Thyroid gland (tissue), 4 donors: ENCODE results near the gene RYR3.

Experiments used
- POLR2A ChIP-seq, 2 donors: fragments of 450-650 bp; IDR thresholded peaks; one replicate each; pipeline ENCODE4 v1.6.1; 2017; ENCODE audit warnings: antibody characterized with exemption in 2 of 2, mild to moderate bottlenecking in 2 of 2, moderate library complexity in 1 of 2
- TF ChIP-seq, protein P1 (sequence below), 6 experiments: fragments of 200-600 bp in 3 of 6; fragments of 450-650 bp in 3 of 6; sonication (generic) in 3 of 6; IDR thresholded peaks; one replicate each; pipeline ENCODE4 v1.5.1; 2016 to 2019; ENCODE audit warnings: antibody characterized with exemption in 6 of 6, mild to moderate bottlenecking in 2 of 6, inconsistent platforms in 1 of 6, moderate library complexity in 1 of 6

DNA sequence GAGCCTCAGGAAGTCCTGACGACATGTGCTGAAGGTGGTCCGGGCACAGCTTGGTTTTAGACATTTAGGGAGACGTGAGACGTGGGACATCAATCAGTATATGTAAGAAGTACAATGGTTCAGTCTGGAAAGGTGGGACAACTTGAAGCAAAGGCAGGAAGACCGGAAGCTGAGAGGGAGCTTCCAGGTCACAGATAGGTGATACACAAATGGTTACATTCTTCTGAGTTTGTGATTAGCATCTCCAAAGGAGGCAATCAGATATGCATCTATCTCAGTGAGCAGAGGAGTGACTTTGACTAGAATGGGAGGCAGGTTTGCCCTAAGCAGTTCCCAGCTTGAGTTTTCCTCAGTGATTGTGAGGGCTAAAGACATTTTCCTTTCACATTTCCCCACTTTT lies 282.1 kb downstream of the RYR3 start:
- TF ChIP-seq, protein P1, sequence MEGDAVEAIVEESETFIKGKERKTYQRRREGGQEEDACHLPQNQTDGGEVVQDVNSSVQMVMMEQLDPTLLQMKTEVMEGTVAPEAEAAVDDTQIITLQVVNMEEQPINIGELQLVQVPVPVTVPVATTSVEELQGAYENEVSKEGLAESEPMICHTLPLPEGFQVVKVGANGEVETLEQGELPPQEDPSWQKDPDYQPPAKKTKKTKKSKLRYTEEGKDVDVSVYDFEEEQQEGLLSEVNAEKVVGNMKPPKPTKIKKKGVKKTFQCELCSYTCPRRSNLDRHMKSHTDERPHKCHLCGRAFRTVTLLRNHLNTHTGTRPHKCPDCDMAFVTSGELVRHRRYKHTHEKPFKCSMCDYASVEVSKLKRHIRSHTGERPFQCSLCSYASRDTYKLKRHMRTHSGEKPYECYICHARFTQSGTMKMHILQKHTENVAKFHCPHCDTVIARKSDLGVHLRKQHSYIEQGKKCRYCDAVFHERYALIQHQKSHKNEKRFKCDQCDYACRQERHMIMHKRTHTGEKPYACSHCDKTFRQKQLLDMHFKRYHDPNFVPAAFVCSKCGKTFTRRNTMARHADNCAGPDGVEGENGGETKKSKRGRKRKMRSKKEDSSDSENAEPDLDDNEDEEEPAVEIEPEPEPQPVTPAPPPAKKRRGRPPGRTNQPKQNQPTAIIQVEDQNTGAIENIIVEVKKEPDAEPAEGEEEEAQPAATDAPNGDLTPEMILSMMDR (IDR thresholded peaks at IDR 0.05): no peak
- no peak for TF ChIP-seq POLR2A (IDR thresholded peaks at IDR 0.05)
